GM11168 (cell line): ENCODE measurements around the gene GPR65.

Source experiments
- in situ Hi-C: fragments of 300-500 bp; cut with MboI; formaldehyde crosslinking; loops from one replicate; pipeline ENCODE4 v1.12.0; 2022; ENCODE audit warnings: low sequenced_read_pairs; ENCODE audit not compliant: unreplicated experiment

The GPR65 gene

GRCh38 chr14:88032373-88032772 lies 27.4 kb downstream of the GPR65 start:
- in situ Hi-C loops = no loop called here

GRCh38 chr14:88034076-88034475 lies 29.1 kb downstream of the GPR65 start:
- in situ Hi-C loops = no loop called here

DNA sequence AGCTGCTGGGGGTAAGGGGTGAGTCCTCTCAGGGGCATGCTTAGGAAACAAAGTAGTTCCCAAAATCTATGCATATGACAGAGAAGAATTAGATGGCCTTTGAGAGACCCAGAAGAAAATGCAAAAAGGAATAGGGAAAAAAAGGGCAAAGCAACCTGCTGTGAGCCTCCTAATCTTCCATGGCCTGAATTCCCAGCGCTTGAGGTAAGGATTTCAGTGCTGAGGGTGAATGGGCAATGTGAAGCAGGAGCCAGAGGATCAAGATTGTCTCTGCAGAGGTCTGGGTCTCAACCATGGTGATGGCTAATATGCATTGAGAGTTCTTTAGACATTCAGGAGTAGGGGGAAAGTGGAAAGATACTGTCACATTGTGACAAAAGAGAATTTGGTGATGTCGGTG lies 31.5 kb downstream of the GPR65 start:
- in situ Hi-C loops = no loop called here

GRCh38 chr14:88037325-88037724 lies 32.4 kb downstream of the GPR65 start:
- in situ Hi-C loops = no loop called here

GRCh38 chr14:88039197-88039596 lies 34.3 kb downstream of the GPR65 start:
- in situ Hi-C loops = no loop called here

- in situ Hi-C loops = no loop called here
Measured at GRCh38 chr14:88040146-88040545, 35.2 kb downstream of the GPR65 start.

GRCh38 chr14:88043529-88044443 lies 38.9 kb downstream of the GPR65 start:
- in situ Hi-C loops = no loop called here

- in situ Hi-C loops = no loop called here
Measured at GRCh38 chr14:88044444-88044758, 39.5 kb downstream of the GPR65 start.

DNA sequence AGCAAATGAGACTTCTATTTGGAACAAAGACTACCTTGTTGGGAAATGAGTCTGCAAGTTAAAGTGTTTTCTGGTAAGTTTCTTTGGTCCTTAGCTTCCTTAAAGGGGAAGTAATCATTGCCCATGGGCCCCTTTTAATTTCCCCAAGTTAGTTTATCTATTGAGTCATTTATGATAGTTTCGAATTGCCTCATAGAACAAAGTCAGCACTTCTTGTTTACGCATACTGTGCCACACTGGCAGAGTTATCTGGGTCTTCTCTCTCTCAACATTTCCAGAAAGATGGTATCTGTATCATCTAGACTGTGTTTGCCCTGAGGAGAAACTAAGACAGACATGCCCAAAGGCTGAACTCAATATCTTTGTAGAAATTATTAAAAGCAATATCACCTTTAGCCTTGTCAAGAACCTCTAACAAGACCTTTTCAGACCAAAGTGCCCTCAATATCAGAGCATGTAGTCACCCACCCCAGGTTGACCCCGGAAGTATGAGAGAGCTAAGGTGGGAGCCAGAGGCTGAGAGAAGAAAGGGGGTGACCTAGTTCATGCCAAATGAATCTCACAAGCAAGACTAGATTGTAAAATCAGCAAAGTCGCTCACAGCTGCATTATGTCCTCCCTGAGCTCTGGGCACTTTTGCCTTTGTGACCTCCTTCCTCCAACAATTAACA lies 40.0 kb downstream of the GPR65 start:
- in situ Hi-C loops = no loop called here

GRCh38 chr14:88045705-88046104 lies 40.8 kb downstream of the GPR65 start:
- in situ Hi-C loops = no loop called here

- in situ Hi-C loops = no loop called here
Measured at GRCh38 chr14:88048351-88048750, 43.4 kb downstream of the GPR65 start.

- in situ Hi-C loops = no loop called here
Measured at GRCh38 chr14:88049266-88049665, 44.3 kb downstream of the GPR65 start.

DNA sequence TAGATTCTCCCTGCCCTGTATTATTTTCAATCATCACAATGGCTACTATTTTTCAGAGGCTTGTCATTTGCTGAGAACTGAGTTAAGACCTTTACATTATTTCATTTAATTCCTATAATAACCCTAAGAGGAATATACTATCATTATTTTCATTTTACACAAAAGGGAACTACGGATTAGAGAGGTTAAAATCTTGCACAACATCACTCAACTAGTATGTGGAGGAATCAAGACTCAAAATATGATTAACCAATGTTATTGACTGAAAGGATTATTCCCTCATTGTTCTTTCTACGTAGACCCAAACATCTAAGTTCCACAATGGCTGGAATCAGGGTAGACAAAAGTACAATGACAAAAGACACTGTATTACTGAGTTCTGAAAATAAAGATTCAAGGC lies 45.0 kb downstream of the GPR65 start:
- in situ Hi-C loops = no loop called here

DNA sequence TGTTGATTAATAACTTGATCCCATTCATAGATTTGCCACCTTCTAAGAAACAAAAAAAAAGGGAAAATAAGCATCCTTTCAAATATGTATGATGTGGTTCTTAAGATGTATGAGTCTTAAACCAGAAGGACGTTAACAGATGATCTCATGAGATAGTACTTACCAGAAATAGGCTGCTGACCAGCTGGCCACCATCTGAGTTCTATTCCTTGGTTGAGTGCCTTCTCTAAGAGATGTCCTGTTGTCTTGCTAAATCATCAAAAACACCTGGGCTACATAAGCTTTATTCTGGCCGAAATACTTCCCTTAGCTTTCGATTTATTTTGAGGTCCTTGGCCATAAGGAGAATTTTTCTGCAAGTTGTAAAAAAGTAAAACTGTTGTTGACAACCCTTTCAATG lies 55.6 kb downstream of the GPR65 start:
- in situ Hi-C loops = no loop called here

- in situ Hi-C loops = no loop called here
Measured at GRCh38 chr14:88063811-88064210, 58.9 kb downstream of the GPR65 start.
